ENCODE data around the gene TRMT10A.

The TRMT10A gene

GRCh38 chr4:99529956-99530355, 33.9 kb downstream of the TRMT10A start:
- Histone ChIP-seq H3K27me3 (ENCODE audit: insufficient read depth, low read depth) (no peaks in the 10 kb centered on the region), H3K9ac (no peak overlapping the region), H2AFZ (ENCODE audit: low read depth) (no peak overlapping the region), H3K4me3 (IDR thresholded peaks at IDR 0.05; ENCODE audit: insufficient read depth, low read depth, low read length) (no peak overlapping the region), H3K27ac (no peak overlapping the region), H3K79me2 (ENCODE audit: insufficient read depth, low read depth) (no peaks in the 10 kb centered on the region), H3K36me3 (ENCODE audit: insufficient read depth) (no peaks in the 10 kb centered on the region), H4K20me1 (ENCODE audit: insufficient read depth) (no peaks in the 10 kb centered on the region), H3K4me2 (no peak overlapping the region), H3K4me1 (ENCODE audit: low read depth, poor library complexity, severe bottlenecking) (no peaks in the 10 kb centered on the region)
- TF ChIP-seq, protein P1, sequence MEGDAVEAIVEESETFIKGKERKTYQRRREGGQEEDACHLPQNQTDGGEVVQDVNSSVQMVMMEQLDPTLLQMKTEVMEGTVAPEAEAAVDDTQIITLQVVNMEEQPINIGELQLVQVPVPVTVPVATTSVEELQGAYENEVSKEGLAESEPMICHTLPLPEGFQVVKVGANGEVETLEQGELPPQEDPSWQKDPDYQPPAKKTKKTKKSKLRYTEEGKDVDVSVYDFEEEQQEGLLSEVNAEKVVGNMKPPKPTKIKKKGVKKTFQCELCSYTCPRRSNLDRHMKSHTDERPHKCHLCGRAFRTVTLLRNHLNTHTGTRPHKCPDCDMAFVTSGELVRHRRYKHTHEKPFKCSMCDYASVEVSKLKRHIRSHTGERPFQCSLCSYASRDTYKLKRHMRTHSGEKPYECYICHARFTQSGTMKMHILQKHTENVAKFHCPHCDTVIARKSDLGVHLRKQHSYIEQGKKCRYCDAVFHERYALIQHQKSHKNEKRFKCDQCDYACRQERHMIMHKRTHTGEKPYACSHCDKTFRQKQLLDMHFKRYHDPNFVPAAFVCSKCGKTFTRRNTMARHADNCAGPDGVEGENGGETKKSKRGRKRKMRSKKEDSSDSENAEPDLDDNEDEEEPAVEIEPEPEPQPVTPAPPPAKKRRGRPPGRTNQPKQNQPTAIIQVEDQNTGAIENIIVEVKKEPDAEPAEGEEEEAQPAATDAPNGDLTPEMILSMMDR (conservative IDR thresholded peaks at IDR 0.05; ENCODE audit: low read depth, low read length) = no peak

GRCh38 chr4:99529228-99529627, 34.6 kb downstream of the TRMT10A start:
- H3K4me2 ChIP-seq = no peak overlapping the region
- H3K4me3 ChIP-seq (IDR thresholded peaks at IDR 0.05; ENCODE audit: insufficient read depth, low read depth, low read length) = no peak overlapping the region
- no peak overlapping the region for H3K27ac ChIP-seq
- H3K36me3 ChIP-seq (ENCODE audit: insufficient read depth) = no peaks in the 10 kb centered on the region
- H3K79me2 ChIP-seq (ENCODE audit: insufficient read depth, low read depth) = no peaks in the 10 kb centered on the region
- no peaks in the 10 kb centered on the region for H4K20me1 ChIP-seq (ENCODE audit: insufficient read depth)
- TF ChIP-seq, protein P1 (conservative IDR thresholded peaks at IDR 0.05; ENCODE audit: low read depth, low read length) = no peak
- H3K27me3 ChIP-seq (ENCODE audit: insufficient read depth, low read depth) = no peaks in the 10 kb centered on the region
- H3K9ac ChIP-seq = no peak overlapping the region
- H3K4me1 ChIP-seq (ENCODE audit: low read depth, poor library complexity, severe bottlenecking) = no peaks in the 10 kb centered on the region
- no peak overlapping the region for H2AFZ ChIP-seq (ENCODE audit: low read depth)

GRCh38 chr4:99518601-99519295, 45.1 kb downstream of the TRMT10A start:
- Histone ChIP-seq H3K36me3 (ENCODE audit: insufficient read depth) (no peaks in the 10 kb centered on the region), H3K4me1 (ENCODE audit: low read depth, poor library complexity, severe bottlenecking) (no peaks in the 10 kb centered on the region), H3K4me3 (IDR thresholded peaks at IDR 0.05; ENCODE audit: insufficient read depth, low read depth, low read length) (no peak overlapping the region), H3K27ac (no peak overlapping the region), H3K27me3 (ENCODE audit: insufficient read depth, low read depth) (no peaks in the 10 kb centered on the region), H4K20me1 (ENCODE audit: insufficient read depth) (no peaks in the 10 kb centered on the region), H3K9ac (no peak overlapping the region), H3K79me2 (ENCODE audit: insufficient read depth, low read depth) (no peaks in the 10 kb centered on the region), H3K4me2 (no peak overlapping the region), H2AFZ (ENCODE audit: low read depth) (no peak overlapping the region)
- TF ChIP-seq, protein P1 (conservative IDR thresholded peaks at IDR 0.05; ENCODE audit: low read depth, low read length) = no peak

GRCh38 chr4:99510721-99511120, 53.1 kb downstream of the TRMT10A start, which contains the start of gene C4orf17:
Gene C4orf17 (plus strand): TSS chr4:99511021. CDS start chr4:99513082, 2,061 bp downstream.
- Histone ChIP-seq H3K36me3 (ENCODE audit: insufficient read depth) (no peaks in the 10 kb centered on the region), H3K27ac (no peak within 1 kb of the TSS), H4K20me1 (ENCODE audit: insufficient read depth) (no peaks in the 10 kb centered on the region), H3K27me3 (ENCODE audit: insufficient read depth, low read depth) (no peaks in the 10 kb centered on the region), H3K9ac (no peak within 1 kb of the TSS), H3K79me2 (ENCODE audit: insufficient read depth, low read depth) (no peaks in the 10 kb centered on the region), H3K4me1 (ENCODE audit: low read depth, poor library complexity, severe bottlenecking) (no peaks in the 10 kb centered on the region), H3K4me3 (IDR thresholded peaks at IDR 0.05; ENCODE audit: insufficient read depth, low read depth, low read length) (no peak within 1 kb of the TSS), H3K4me2 (no peak within 1 kb of the TSS), H2AFZ (ENCODE audit: low read depth) (no peak within 1 kb of the TSS)
- TF ChIP-seq, protein P1 (conservative IDR thresholded peaks at IDR 0.05; ENCODE audit: low read depth, low read length) = no peak

Measured in KMS-11 (cell line).